NCI-H2107 (cell line): ENCODE measurements around the gene ITGA5.
A peak's percentile ranks its signal among the peaks of the same experiment; 100 is the strongest.

Experiments
- DNase-seq: peaks from one replicate; lab custom pipeline; 2025; lab: John Stamatoyannopoulos, UW

Gene ITGA5

GRCh38 chr12:54411391-54412241 is 7.5 kb downstream of the ITGA5 start:
- no peak for DNase-seq

GRCh38 chr12:54409267-54409666 is 9.8 kb downstream of the ITGA5 start:
- DNase-seq, result no peak

GRCh38 chr12:54407183-54407905 is 11.7 kb downstream of the ITGA5 start:
- no peak for DNase-seq

GRCh38 chr12:54405573-54405972 is 13.5 kb downstream of the ITGA5 start:
- DNase-seq, result no peak

GRCh38 chr12:54405106-54405505 is 14.0 kb downstream of the ITGA5 start:
- no peak for DNase-seq

- DNase-seq, result no peak
These were observed 14.7 kb downstream of the ITGA5 start for GRCh38 chr12:54404061-54405004.

- DNase-seq, result no peak
These were observed 17.9 kb downstream of the ITGA5 start for GRCh38 chr12:54401119-54401518.

- peak; percentile 68 for DNase-seq
These were observed 19.9 kb downstream of the ITGA5 start for GRCh38 chr12:54398995-54399793.

GRCh38 chr12:54398218-54398617 is 20.8 kb downstream of the ITGA5 start:
- no peak for DNase-seq

GRCh38 chr12:54397157-54397556 is 21.9 kb downstream of the ITGA5 start:
- DNase-seq, result no peak

- no peak for DNase-seq
These were observed 23.5 kb downstream of the ITGA5 start for GRCh38 chr12:54395545-54395944.

- DNase-seq, result no peak
These were observed 24.1 kb downstream of the ITGA5 start for GRCh38 chr12:54394986-54395385.

- peak; percentile 51 for DNase-seq
These were observed 24.8 kb downstream of the ITGA5 start for GRCh38 chr12:54394281-54394719.

GRCh38 chr12:54393743-54394142 is 25.3 kb downstream of the ITGA5 start:
- DNase-seq, result no peak

- no peak for DNase-seq
These were observed 25.9 kb downstream of the ITGA5 start for GRCh38 chr12:54393207-54393609.

GRCh38 chr12:54392485-54393206 is 26.4 kb downstream of the ITGA5 start:
- no peak for DNase-seq

- DNase-seq, result no peak
These were observed 28.2 kb downstream of the ITGA5 start for GRCh38 chr12:54390668-54391551.

- DNase-seq, result no peak
These were observed 28.8 kb downstream of the ITGA5 start for GRCh38 chr12:54390176-54390667.

- DNase-seq, result no peak
These were observed 29.4 kb downstream of the ITGA5 start for GRCh38 chr12:54389607-54390175.
